ENCODE measurements around the gene VDAC1. TPM values are rescaled to one million over a fixed set of nuclear protein-coding genes. Genes with fewer than 3 reads are reported as not detected.
"Not testable (repeated sequence)": the region's sequence is repeated elsewhere in the genome, so short reads cannot be mapped to it uniquely, and the experiment has no call there.

Gene VDAC1
- total and polyA plus RNA-seq, 2 donors (not counting 1 experiment from before 2014, with no cell fraction given): 202 to 281 TPM

DNA sequence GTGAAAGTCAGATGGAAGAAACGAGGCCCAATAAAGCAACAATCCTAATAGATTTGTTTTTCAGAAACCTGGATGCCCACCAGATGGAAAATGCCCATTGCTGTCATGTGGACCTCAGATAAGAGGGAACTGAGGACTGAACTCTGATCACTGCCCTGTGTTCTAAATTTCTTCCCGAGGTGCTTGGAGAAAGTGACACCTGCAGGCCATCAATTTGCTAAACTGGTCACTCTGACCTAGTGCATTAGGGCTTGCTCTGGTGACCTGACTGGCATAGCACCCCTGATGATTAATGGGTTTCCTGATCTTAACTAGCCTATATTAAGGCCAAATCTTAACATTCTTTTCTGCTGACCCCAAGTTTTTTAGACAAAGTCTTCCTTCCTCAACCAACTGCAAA lies 32.4 kb upstream of the VDAC1 start:
- no peaks in the 10 kb centered on the region for H3K9me3 ChIP-seq (ENCODE audit: control insufficient read depth, insufficient read depth, low read depth, low read length)
- no peak overlapping the region for H3K9ac ChIP-seq (ENCODE audit: insufficient read depth, low read length)
- no peak overlapping the region for H3K27ac ChIP-seq (ENCODE audit: insufficient read depth, low read length)
- H3K4me3 ChIP-seq (replicated peaks in 1 of 4; ENCODE audit: control extremely low read depth in 1 of 4, insufficient read depth in 1 of 4, low read depth in 3 of 4, low read length in 4 of 4): no peak overlapping the region
- peaks cover 7% of the 10 kb centered on the region for H3K27me3 ChIP-seq (ENCODE audit: control insufficient read depth, insufficient read depth, low read length)
- TF ChIP-seq, protein P1, sequence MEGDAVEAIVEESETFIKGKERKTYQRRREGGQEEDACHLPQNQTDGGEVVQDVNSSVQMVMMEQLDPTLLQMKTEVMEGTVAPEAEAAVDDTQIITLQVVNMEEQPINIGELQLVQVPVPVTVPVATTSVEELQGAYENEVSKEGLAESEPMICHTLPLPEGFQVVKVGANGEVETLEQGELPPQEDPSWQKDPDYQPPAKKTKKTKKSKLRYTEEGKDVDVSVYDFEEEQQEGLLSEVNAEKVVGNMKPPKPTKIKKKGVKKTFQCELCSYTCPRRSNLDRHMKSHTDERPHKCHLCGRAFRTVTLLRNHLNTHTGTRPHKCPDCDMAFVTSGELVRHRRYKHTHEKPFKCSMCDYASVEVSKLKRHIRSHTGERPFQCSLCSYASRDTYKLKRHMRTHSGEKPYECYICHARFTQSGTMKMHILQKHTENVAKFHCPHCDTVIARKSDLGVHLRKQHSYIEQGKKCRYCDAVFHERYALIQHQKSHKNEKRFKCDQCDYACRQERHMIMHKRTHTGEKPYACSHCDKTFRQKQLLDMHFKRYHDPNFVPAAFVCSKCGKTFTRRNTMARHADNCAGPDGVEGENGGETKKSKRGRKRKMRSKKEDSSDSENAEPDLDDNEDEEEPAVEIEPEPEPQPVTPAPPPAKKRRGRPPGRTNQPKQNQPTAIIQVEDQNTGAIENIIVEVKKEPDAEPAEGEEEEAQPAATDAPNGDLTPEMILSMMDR (conservative IDR thresholded peaks at IDR 0.05 in 1 of 2, IDR thresholded peaks at IDR 0.05 in 1 of 2; ENCODE audit: low read depth in 1 of 2, low read length in 2 of 2): no peak
- TF ChIP-seq EZH2 (IDR thresholded peaks at IDR 0.05; ENCODE audit: low read length, missing control alignments): no peak
- no peak overlapping the region for H2AFZ ChIP-seq (ENCODE audit: low read length)
- H4K20me1 ChIP-seq (ENCODE audit: control insufficient read depth, extremely low read depth, insufficient read depth, low read length): no peaks in the 10 kb centered on the region
- no peak overlapping the region for H3K4me2 ChIP-seq (ENCODE audit: extremely low read depth, insufficient read depth, low read length)
- H3K4me1 ChIP-seq (ENCODE audit: control insufficient read depth, extremely low read depth, insufficient read depth, low read length): peaks cover 4% of the 10 kb centered on the region
- no peak for DNase-seq (ENCODE audit: low read depth in 2 of 2)
- H3K79me2 ChIP-seq (ENCODE audit: control insufficient read depth, insufficient read depth, low read length): no peaks in the 10 kb centered on the region
- H3K36me3 ChIP-seq (ENCODE audit: control insufficient read depth, insufficient read depth, low read length): no peaks in the 10 kb centered on the region

DNA sequence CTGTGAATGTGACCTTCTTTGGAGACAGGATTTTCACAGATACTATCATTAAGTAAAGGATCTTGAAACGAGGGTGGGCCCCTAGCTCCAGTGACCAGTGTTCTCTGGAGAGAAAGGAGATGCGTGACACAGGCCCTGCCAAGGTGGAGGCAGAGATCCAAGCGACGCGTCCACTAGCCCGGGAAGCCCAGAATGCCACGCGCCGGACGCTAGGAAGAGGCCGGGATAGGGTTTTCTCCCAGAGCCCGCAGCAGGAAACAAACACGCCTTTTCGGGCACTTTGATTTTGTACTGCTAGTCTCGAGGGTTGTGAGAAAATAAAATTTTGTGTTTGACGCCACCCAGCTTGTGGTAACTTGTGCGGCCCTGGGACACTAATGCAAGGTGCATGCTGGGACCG lies 29.6 kb upstream of the VDAC1 start:
- Histone ChIP-seq H3K4me1 (ENCODE audit: control insufficient read depth, extremely low read depth, insufficient read depth, low read length) (peaks cover 3% of the 10 kb centered on the region), H3K9me3 (ENCODE audit: control insufficient read depth, insufficient read depth, low read depth, low read length) (no peaks in the 10 kb centered on the region), H3K27ac (ENCODE audit: insufficient read depth, low read length) (no peak overlapping the region), H4K20me1 (ENCODE audit: control insufficient read depth, extremely low read depth, insufficient read depth, low read length) (no peaks in the 10 kb centered on the region), H3K36me3 (ENCODE audit: control insufficient read depth, insufficient read depth, low read length) (no peaks in the 10 kb centered on the region), H3K4me3 (replicated peaks in 1 of 4; ENCODE audit: control extremely low read depth in 1 of 4, insufficient read depth in 1 of 4, low read depth in 3 of 4, low read length in 4 of 4) (no peak overlapping the region), H3K79me2 (ENCODE audit: control insufficient read depth, insufficient read depth, low read length) (no peaks in the 10 kb centered on the region), H3K27me3 (ENCODE audit: control insufficient read depth, insufficient read depth, low read length) (peaks cover 7% of the 10 kb centered on the region), H3K9ac (ENCODE audit: insufficient read depth, low read length) (no peak overlapping the region), H3K4me2 (ENCODE audit: extremely low read depth, insufficient read depth, low read length) (no peak overlapping the region), H2AFZ (ENCODE audit: low read length) (no peak overlapping the region)
- no peak for TF ChIP-seq EZH2 (IDR thresholded peaks at IDR 0.05; ENCODE audit: low read length, missing control alignments)
- TF ChIP-seq, protein P1 (conservative IDR thresholded peaks at IDR 0.05 in 1 of 2, IDR thresholded peaks at IDR 0.05 in 1 of 2; ENCODE audit: low read depth in 1 of 2, low read length in 2 of 2): no peak
- no peak for DNase-seq (ENCODE audit: low read depth in 2 of 2)

DNA sequence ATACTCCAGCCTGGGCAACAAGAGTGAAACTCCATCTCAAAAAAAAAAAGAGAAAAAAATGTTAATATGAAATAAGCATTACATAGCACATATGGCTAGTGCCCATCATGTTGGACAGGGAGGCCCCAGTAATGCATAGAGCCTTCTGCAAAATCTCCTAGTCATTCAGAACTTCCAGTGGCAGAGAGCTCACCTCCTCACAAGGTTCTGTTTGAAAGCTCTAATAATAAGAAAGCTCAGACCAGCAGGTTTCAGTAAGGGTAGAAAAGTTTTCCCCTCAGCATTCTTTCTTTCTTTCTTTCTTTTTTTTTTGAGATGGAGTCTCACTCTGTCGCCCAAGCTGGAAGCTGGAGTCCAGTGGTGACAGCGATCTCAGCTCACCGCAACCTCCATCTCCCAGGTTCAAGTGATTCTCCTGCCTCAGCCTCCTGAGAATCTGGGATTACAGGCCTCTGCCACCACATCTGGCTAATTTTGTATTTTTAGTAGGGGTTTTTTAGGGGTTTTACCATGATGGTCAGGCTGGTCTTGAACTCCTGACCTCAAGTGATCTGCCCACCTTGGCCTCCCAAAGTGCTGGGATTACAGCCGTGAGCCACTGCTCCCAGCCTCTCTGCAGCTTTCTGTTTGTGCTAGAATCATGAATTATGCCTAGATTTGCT lies 25.7 kb upstream of the VDAC1 start:
- H3K27me3 ChIP-seq (ENCODE audit: control insufficient read depth, insufficient read depth, low read length): peaks cover 19% of the 10 kb centered on the region
- H2AFZ ChIP-seq (ENCODE audit: low read length); H3K4me2 ChIP-seq (ENCODE audit: extremely low read depth, insufficient read depth, low read length); H3K27ac ChIP-seq (ENCODE audit: insufficient read depth, low read length); H3K4me1 ChIP-seq (ENCODE audit: control insufficient read depth, extremely low read depth, insufficient read depth, low read length); H4K20me1 ChIP-seq (ENCODE audit: control insufficient read depth, extremely low read depth, insufficient read depth, low read length); H3K4me3 ChIP-seq (replicated peaks in 1 of 4; ENCODE audit: control extremely low read depth in 1 of 4, insufficient read depth in 1 of 4, low read depth in 3 of 4, low read length in 4 of 4); H3K9me3 ChIP-seq (ENCODE audit: control insufficient read depth, insufficient read depth, low read depth, low read length); H3K36me3 ChIP-seq (ENCODE audit: control insufficient read depth, insufficient read depth, low read length); H3K79me2 ChIP-seq (ENCODE audit: control insufficient read depth, insufficient read depth, low read length); H3K9ac ChIP-seq (ENCODE audit: insufficient read depth, low read length); DNase-seq (ENCODE audit: low read depth in 2 of 2): not testable (repeated sequence)

All from fibroblast of lung (primary cell).